GM23338 (cell line): ENCODE data around the gene GPNMB.

Experiments used
- CTCF ChIP-seq, 2 experiments: fragments of 200-600 bp in 1 of 2; sonication (generic) in 1 of 2; conservative IDR thresholded peaks; 2 replicates each; pipeline versions ENCODE4 v1.5.1 to v1.6.1; 2016 to 2017; ENCODE audit warnings: antibody characterized with exemption in 2 of 2, low read depth in 2 of 2, mild to moderate bottlenecking in 2 of 2, moderate library complexity in 1 of 2
- EZH2 ChIP-seq: fragments of 200-600 bp; sonication (generic); IDR thresholded peaks from one replicate; pipeline ENCODE4 v1.8.0; 2017; ENCODE audit warnings: antibody characterized with exemption, mild to moderate bottlenecking, low read depth; ENCODE audit not compliant: unreplicated experiment
- EZH2phosphoT487 ChIP-seq: fragments of 200-600 bp; sonication (generic); IDR thresholded peaks from one replicate; pipeline ENCODE4 v1.8.1; 2018; ENCODE audit warnings: antibody characterized with exemption; ENCODE audit not compliant: unreplicated experiment
- JUNB ChIP-seq: IDR thresholded peaks from one replicate; pipeline ENCODE4 v1.6.1; 2016; ENCODE audit warnings: antibody characterized with exemption; ENCODE audit not compliant: unreplicated experiment
- POLR2AphosphoS5 ChIP-seq: IDR thresholded peaks from 2 replicates; pipeline ENCODE4 v1.6.1; 2016; ENCODE audit warnings: antibody characterized with exemption, low read depth

- no peak for TF ChIP-seq EZH2phosphoT487
- no peak for TF ChIP-seq CTCF (conservative IDR thresholded peaks at IDR 0.05; ENCODE audit: low read depth in 2 of 2)
- no peak for TF ChIP-seq POLR2AphosphoS5
- no peak for TF ChIP-seq EZH2
- no peak for TF ChIP-seq JUNB
These were observed 11.8 kb upstream of the GPNMB start for GRCh38 chr7:23234569-23235296.
